Dendritic cell treated with granulocyte-macrophage colony-stimulating factor and Interleukin-4, amounts not matched to agents 40 ng/mL and 50 ng/mL, for 4 days (primary cell): Measurements from ENCODE around the gene PHC1.
A peak's percentile ranks its signal among the peaks of the same experiment; 100 is the strongest.

Experiments used
- H3K27ac Mint-ChIP-seq: one replicate; pipeline ENCODE4 v1.8.0; 2022; ENCODE audit warnings: mild to moderate bottlenecking, mixed read lengths
- H3K27me3 Mint-ChIP-seq: one replicate; pipeline ENCODE4 v1.8.0; 2022; ENCODE audit warnings: mild to moderate bottlenecking, mixed read lengths
- H3K36me3 Mint-ChIP-seq: one replicate; pipeline ENCODE4 v1.8.0; 2022; ENCODE audit warnings: low read depth, mixed read lengths
- H3K4me1 Mint-ChIP-seq: one replicate; pipeline ENCODE4 v1.8.0; 2022; ENCODE audit warnings: low read depth, mixed read lengths
- H3K4me3 Mint-ChIP-seq: one replicate; pipeline ENCODE4 v1.8.0; 2022; ENCODE audit warnings: mild to moderate bottlenecking, moderate library complexity, mixed read lengths
- H3K9me3 Mint-ChIP-seq: one replicate; pipeline ENCODE4 v1.8.0; 2022; ENCODE audit warnings: mixed read lengths
- intact Hi-C: fragments of 100-400 bp; cut with micrococcal nuclease; formaldehyde crosslinking; loops from one replicate; pipeline ENCODE4 v1.15.0; 2022

The PHC1 gene

DNA sequence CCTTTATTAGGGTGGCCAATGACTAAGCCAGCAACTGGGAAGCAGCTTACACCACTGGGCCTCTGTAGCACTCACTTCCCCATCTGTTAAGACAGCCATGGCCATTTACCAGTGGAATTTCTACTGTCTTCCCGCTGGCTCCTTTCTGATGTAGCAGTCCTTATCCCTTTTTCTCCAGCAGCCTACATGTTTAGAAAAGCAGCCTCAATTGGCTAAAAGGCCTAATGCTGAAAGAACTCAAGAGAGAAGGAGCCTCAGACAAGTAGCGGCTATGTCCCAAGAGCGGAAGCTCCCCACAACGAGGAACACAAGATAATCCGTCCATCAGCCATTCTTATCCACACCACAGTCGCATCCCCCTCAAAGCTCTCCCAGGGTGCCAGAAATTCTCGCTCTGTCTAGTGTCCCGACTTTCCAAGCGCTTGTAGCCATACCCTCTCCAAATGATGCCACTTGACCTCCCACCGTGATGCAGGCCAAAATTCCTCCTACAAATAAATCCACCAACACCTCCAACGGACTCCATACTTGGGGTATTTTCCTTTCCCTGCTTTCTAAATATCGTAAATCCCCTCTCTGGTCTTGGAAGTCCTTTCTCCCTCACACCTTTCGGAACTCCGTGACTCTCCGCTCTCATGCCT is 34.5 kb downstream of the PHC1 start:
- intact Hi-C loops = loop anchor here (2.0 kb wide), 1 partner anchor 34 kb away; the partner anchor contains the start of gene PHC1
- H3K4me3 Mint-ChIP-seq = peak overlapping the region; percentile 93

DNA sequence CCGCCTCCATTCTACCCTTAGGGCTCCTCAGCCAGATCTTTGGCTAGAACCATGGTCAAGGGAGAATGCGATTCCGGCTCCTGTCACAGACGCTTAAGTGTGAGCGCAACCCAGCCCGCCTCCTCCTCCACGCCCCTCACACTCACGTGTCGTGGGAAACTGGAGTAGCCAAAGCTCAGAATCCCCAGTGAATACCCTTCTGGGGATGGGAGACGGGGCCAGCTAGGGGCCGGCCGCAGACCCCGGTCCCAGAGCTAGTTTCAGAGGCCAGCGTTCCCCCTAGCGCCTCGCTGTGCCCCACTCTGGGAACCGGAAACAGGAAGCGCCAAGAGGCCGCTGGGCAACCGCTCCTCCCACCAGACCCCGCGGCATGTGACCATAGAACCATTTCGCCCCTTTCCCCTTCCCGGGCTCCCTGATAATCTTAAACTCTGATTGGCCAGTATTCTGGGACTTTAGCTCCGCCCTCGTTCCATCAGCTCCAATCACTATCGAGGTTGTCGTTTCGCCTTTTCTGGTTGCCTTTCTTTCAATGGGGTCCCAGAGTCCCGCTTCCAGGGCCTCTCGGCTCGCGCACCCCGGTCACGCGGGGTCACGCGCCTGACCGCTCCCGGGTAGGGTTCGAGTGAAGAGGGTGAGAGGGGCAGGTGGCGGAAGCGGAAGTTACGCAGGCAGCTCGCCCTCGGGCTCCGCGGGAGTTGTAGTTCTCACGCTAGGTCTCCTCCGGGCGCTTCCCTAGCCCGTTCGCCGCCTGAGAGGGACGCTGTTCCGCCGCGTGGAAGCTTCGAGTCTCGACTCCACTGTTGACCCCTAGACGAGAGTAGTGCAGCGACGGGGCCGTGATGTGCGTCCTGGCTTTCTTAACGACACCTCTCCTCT is 35.3 kb downstream of the PHC1 start, which contains the start of gene M6PR:
Gene M6PR (minus strand): TSS at position 304 of the 879 bp plus-strand sequence. CDS start 3,241 bp downstream, outside the sequence.
- H3K36me3 Mint-ChIP-seq = peaks cover 60% of the 10 kb centered on the region
- peak within 1 kb of the TSS; percentile 93 for H3K4me3 Mint-ChIP-seq
- peaks cover 11% of the 10 kb centered on the region for H3K9me3 Mint-ChIP-seq
- peaks cover 31% of the 10 kb centered on the region for H3K4me1 Mint-ChIP-seq
- H3K27me3 Mint-ChIP-seq = no peaks in the 10 kb centered on the region
- H3K27ac Mint-ChIP-seq = peak within 1 kb of the TSS; percentile 93
- intact Hi-C loops = loop anchor here (2.0 to 5.0 kb wide), 2 partner anchors 35 to 38 kb away; partner anchors contain the start of genes KLRG1 and PHC1

More for the DNA sequence above, 34.5 kb downstream of the PHC1 start:
- Mint-ChIP-seq H3K4me1 (peaks cover 32% of the 10 kb centered on the region), H3K9me3 (peaks cover 11% of the 10 kb centered on the region), H3K36me3 (peaks cover 63% of the 10 kb centered on the region), H3K27me3 (no peaks in the 10 kb centered on the region), H3K27ac (peak overlapping the region; percentile 93)

DNA sequence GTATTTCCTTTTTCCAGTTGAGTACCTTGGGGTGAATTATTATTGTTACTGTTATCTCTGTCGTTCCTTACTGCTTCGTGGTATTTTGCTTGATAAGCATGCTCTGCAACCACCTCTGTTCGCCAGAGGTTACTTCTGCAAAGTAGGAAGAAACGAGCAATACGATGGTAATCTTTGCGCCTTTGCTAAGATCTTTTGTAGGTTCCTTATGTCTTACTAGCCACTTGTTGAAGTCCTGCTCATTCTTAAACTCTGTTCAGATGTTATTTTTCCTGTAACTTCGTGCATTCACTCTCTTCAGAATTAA is 35.9 kb downstream of the PHC1 start:
- H3K4me1 Mint-ChIP-seq = peaks cover 31% of the 10 kb centered on the region
- peaks cover 54% of the 10 kb centered on the region for H3K36me3 Mint-ChIP-seq
- intact Hi-C loops = loop anchor here (5.0 kb wide), 1 partner anchor 37 kb away; the partner anchor contains the start of gene KLRG1
- H3K27me3 Mint-ChIP-seq = no peaks in the 10 kb centered on the region
- H3K9me3 Mint-ChIP-seq = peaks cover 11% of the 10 kb centered on the region
- peak overlapping the region; percentile 93 for H3K4me3 Mint-ChIP-seq
- H3K27ac Mint-ChIP-seq = peak overlapping the region; percentile 93

DNA sequence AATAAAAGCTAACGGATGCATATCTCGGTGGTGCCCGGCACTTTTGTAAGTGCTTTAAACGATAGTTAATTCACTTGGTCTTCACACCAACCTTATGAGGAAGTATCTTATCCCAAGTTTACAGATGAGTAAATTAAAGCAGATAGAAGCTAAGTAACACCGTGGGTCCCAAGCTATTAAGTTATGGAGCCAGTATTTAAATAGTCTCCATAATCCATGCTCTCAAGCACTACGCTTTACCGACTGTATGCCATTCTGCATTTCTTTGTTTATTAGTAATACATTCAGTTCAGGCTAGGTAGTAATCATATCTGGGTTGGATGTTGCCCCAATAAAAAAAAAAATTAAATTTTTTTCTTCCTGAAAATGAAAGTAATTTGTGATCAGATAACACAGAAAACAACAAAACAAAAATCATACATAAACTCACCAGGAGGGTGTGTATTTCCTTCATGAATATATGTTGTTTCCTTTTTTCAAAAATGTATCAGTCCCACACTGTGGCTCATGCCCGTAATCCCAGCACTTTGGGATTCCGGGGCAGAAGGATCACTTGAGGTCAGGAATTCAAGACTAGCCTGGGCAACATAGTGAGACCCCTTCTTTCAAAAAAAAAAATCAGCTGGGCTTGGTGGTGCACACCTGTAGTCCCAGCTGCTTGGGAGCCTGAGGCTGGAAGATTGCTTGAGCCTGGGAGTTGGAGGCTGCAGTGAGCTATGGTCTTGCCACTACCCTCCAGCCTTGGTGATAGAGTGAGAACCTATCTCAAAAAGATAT is 36.6 kb downstream of the PHC1 start:
- Mint-ChIP-seq H3K27me3 (no peaks in the 10 kb centered on the region), H3K4me1 (peaks cover 31% of the 10 kb centered on the region), H3K36me3 (peaks cover 47% of the 10 kb centered on the region), H3K9me3 (peaks cover 11% of the 10 kb centered on the region), H3K4me3 (peak overlapping the region; percentile 93), H3K27ac (peak overlapping the region; percentile 93)
- intact Hi-C loops = loop anchor here (1.0 to 5.0 kb wide), 2 partner anchors 36 to 88 kb away; partner anchors contain the start of gene KLRG1

DNA sequence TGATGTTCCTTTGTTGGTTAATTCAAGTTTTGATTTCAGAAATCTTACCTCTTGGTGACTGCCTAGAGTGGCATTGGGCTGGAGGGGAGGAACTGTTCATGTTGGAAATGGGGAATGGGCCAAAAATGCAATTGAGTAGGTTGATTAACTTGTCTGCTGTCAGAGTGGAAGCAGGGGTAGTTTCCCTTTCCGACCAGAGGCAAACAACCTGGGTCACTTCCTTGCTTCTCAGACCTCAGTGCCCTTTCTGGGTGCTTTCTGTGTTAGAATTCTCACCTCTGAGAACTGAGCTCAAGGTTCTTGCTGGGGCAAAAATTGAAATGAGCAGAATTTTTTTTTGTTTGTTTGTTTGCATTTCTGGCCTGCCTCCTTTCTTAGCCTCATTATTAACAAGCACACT is 37.4 kb downstream of the PHC1 start:
- no peak overlapping the region for H3K27ac Mint-ChIP-seq
- H3K9me3 Mint-ChIP-seq = peaks cover 11% of the 10 kb centered on the region
- H3K27me3 Mint-ChIP-seq = no peaks in the 10 kb centered on the region
- no peak overlapping the region for H3K4me3 Mint-ChIP-seq
- peaks cover 23% of the 10 kb centered on the region for H3K4me1 Mint-ChIP-seq
- intact Hi-C loops = loop anchor here (1.0 to 5.0 kb wide), 2 partner anchors 36 to 88 kb away; partner anchors contain the start of gene KLRG1
- H3K36me3 Mint-ChIP-seq = peaks cover 38% of the 10 kb centered on the region

DNA sequence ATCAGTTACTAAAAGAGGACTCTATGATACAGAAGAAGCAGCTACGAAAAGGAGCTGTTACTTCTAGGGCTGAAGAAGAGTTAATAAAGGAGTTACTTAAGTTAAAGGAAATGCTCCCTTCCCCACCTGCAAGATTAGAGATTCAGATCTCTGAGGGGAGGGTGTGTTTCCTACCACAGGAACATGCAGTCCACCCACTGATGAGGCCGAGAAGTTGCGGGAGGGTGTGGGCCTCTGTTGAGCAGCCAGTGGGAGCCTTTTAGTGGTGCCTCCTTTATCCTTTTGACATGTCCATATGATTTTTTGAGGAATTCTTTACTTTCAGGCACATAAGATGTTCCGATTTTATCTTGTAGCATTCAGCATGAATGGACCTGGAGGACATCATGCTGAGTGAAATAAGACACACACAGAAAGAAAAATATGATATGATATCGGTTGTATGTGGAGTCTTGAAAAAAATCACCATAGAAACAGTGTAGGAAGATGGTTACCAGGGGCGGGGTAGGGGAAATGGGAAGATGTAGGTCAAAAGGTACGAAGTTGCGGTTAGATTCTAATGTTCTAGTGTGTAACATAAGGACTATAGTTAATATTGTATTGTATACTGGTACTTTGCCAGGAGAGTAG is 39.6 kb downstream of the PHC1 start:
- H3K27ac Mint-ChIP-seq = no peak overlapping the region
- no peaks in the 10 kb centered on the region for H3K27me3 Mint-ChIP-seq
- no peak overlapping the region for H3K4me3 Mint-ChIP-seq
- H3K4me1 Mint-ChIP-seq = peaks cover 22% of the 10 kb centered on the region
- peaks cover 27% of the 10 kb centered on the region for H3K36me3 Mint-ChIP-seq
- intact Hi-C loops = loop anchor here (5.0 kb wide), 1 partner anchor 33 kb away; the partner anchor contains the start of gene KLRG1
- peaks cover 11% of the 10 kb centered on the region for H3K9me3 Mint-ChIP-seq

DNA sequence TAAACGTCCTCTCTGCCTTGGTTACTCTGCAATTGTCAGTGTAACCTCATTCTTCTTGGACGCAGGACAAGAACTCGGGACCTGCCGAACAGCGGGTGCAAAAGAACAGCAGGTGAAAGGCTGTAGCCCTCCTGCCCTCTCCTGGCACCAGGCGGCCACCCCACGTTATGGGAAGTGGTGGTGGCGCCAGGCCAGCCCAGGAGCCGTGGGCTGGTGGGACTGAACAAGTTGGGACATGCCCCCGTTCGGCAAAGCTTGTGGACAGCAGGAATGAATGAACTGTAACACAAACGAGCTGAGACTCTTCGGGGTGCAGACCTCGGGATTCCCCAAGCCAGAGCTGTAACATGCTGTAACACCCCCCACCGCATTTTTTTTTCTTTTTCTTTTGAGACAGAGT is 41.8 kb downstream of the PHC1 start:
- Mint-ChIP-seq H3K27ac (no peak overlapping the region), H3K27me3 (no peaks in the 10 kb centered on the region), H3K4me3 (no peak overlapping the region), H3K4me1 (peaks cover 14% of the 10 kb centered on the region), H3K36me3 (peaks cover 15% of the 10 kb centered on the region), H3K9me3 (peaks cover 11% of the 10 kb centered on the region)
- intact Hi-C loops = no loop called here

DNA sequence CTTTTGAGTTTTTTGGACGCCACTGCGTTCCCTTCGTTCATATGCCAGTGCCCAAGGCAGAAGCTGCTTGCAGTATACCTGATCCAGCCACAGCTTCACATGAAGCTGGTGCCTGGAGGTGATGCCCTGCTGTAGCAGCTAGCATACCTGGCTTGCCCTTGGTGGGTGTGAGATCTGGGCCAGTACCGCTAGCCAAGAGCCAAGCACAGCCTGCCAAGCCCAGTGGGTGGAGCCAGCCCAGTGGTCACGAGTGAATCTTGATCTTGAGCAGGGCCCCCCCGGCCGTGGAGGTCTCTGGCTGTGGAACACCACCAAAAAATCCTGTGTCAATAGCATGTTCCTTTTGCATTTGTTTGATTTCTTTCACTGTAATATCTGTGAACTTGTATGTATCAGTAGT is 42.5 kb downstream of the PHC1 start:
- Mint-ChIP-seq H3K4me3 (no peak overlapping the region), H3K27ac (no peak overlapping the region), H3K36me3 (peaks cover 19% of the 10 kb centered on the region), H3K9me3 (peaks cover 11% of the 10 kb centered on the region), H3K4me1 (peaks cover 11% of the 10 kb centered on the region), H3K27me3 (no peaks in the 10 kb centered on the region)
- intact Hi-C loops = no loop called here

DNA sequence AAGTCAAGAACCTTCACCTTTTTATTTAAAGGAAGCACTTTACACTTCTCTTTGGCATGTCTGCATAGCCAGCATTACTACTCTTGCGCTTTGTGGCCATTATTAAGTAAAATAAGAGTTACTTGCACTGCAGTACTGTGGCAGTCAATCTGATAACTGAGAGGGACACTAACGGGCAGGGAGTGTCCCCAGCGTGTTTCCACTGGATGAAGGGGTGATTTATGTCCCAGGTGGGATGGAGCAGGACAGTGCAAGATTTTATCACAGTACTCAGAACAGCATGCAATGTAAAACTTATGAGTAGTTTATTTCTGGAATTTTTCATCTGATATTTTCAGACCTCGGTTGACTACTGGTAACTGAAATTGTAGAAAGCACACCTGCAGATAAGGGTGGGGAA is 43.3 kb downstream of the PHC1 start:
- H3K9me3 Mint-ChIP-seq = peaks cover 10% of the 10 kb centered on the region
- no peaks in the 10 kb centered on the region for H3K27me3 Mint-ChIP-seq
- intact Hi-C loops = no loop called here
- H3K36me3 Mint-ChIP-seq = peaks cover 20% of the 10 kb centered on the region
- H3K4me3 Mint-ChIP-seq = no peak overlapping the region
- no peak overlapping the region for H3K27ac Mint-ChIP-seq
- H3K4me1 Mint-ChIP-seq = peaks cover 10% of the 10 kb centered on the region

DNA sequence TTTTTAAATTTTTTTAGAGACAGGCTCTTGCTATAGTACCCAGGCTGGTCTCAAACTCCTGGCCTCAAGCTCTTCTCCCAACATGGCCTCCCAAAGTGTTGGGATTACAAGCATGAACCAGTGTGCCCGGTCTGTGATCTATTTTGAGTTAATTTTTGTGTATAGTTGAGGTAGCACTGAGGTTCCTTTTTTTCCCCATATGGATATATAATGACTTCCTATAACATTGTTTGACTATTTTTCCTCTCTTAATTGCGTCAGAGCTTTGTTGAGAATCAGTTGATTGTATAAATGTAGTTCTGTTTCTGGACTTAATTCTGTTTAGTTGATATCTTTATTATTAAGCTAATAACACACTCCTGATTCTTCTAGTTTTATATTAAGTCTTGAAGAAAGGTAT is 43.8 kb downstream of the PHC1 start:
- peaks cover 16% of the 10 kb centered on the region for H3K36me3 Mint-ChIP-seq
- no peak overlapping the region for H3K27ac Mint-ChIP-seq
- intact Hi-C loops = no loop called here
- H3K9me3 Mint-ChIP-seq = peaks cover 5% of the 10 kb centered on the region
- no peak overlapping the region for H3K4me3 Mint-ChIP-seq
- H3K4me1 Mint-ChIP-seq = peaks cover 10% of the 10 kb centered on the region
- H3K27me3 Mint-ChIP-seq = no peaks in the 10 kb centered on the region

DNA sequence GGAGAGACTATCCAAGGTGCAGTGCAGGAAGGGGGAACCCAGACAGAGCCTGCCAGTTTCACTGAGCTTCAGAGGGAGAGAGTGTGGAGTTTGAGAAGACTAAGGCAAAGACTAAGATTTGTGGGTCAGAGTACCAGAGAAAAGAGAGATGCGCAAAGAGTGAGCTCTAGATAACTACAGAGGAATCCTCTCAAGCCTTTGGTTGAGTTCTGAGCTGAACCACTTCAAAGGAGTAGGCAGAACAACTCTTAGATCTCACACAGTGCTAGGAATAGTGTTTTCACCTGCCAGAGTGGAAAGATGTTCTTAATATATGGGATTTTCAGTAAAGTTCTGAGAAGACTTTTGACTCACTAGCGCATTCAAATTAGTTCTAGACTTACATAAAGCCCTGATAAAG is 45.9 kb downstream of the PHC1 start:
- no peaks in the 10 kb centered on the region for H3K27me3 Mint-ChIP-seq
- peaks cover 6% of the 10 kb centered on the region for H3K36me3 Mint-ChIP-seq
- intact Hi-C loops = no loop called here
- peaks cover 12% of the 10 kb centered on the region for H3K9me3 Mint-ChIP-seq
- H3K4me1 Mint-ChIP-seq = peaks cover 10% of the 10 kb centered on the region
- H3K4me3 Mint-ChIP-seq = no peak overlapping the region
- no peak overlapping the region for H3K27ac Mint-ChIP-seq

DNA sequence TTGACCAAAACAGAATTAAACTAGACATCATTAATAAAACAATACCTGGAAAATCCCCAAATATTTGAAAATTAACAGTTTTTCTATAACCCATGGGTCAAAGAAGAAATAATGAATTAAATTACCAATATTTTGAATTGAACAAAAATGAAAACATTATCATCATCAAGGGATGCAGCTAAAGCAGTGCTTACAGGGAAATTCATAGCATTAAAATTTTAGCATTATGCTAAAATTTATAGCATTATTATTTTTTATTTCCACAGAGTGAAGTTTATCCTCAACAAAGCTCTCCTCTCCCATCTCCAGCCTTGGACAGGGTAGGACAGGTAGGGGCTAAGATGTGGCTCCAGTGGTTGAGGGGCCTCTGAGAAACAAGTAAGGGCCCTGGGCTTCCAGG is 54.5 kb downstream of the PHC1 start:
- no peak overlapping the region for H3K27ac Mint-ChIP-seq
- no peaks in the 10 kb centered on the region for H3K36me3 Mint-ChIP-seq
- H3K4me3 Mint-ChIP-seq = no peak overlapping the region
- H3K27me3 Mint-ChIP-seq = no peaks in the 10 kb centered on the region
- intact Hi-C loops = no loop called here
- peaks cover 38% of the 10 kb centered on the region for H3K9me3 Mint-ChIP-seq
- H3K4me1 Mint-ChIP-seq = no peaks in the 10 kb centered on the region

DNA sequence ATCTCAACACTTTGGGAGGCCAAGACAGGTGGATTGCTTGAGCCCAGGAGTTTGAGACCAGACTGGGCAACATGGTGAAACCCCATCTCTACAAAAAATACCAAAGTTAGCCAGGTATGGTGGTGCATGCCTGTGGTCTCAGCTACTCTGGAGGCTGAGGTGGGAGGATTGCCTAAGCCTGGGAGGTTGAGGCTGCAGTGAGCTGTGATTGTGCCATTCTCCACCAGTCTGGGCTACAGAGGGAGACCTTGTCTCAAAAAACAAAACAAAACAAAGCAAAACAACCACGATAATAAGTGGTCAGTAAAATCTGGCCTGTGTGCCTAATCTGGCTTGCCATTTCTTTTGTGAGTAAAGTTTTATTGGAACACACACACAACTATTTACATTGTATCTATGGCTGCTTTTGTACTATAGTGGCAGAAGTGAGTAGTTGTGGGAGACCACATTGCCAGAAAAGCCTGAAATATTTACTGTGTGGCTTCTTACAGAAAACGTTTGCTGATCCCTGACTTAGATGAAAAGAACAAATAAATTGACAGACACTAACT is 55.6 kb downstream of the PHC1 start:
- no peak overlapping the region for H3K4me3 Mint-ChIP-seq
- no peak overlapping the region for H3K27ac Mint-ChIP-seq
- H3K36me3 Mint-ChIP-seq = no peaks in the 10 kb centered on the region
- peaks cover 34% of the 10 kb centered on the region for H3K9me3 Mint-ChIP-seq
- intact Hi-C loops = no loop called here
- no peaks in the 10 kb centered on the region for H3K27me3 Mint-ChIP-seq
- H3K4me1 Mint-ChIP-seq = no peaks in the 10 kb centered on the region
